HepG2 (cell line): Measurements from ENCODE around the gene JKAMP. TPM values are rescaled to one million over a fixed set of nuclear protein-coding genes. Genes with fewer than 3 reads are reported as not detected.

Source experiments
- AHR ChIP-seq: IDR thresholded peaks from 2 replicates; pipeline ENCODE4 v1.6.1; 2018; ENCODE audit warnings: missing genetic modification reagents, missing compliant biosample characterization
- DMAP1 ChIP-seq: IDR thresholded peaks from 2 replicates; pipeline ENCODE4 v1.6.1; 2016
- GATAD1 ChIP-seq: IDR thresholded peaks from 2 replicates; pipeline ENCODE4 v1.6.1; 2016; ENCODE audit warnings: missing genetic modification reagents, missing compliant biosample characterization
- GFI1 ChIP-seq: sonication (generic); formaldehyde crosslinking; IDR thresholded peaks from 2 replicates; pipeline ENCODE4 v1.5.0; 2020; ENCODE audit warnings: missing genetic modification reagents, mild to moderate bottlenecking, borderline replicate concordance
- IRF2 ChIP-seq: IDR thresholded peaks from 2 replicates; pipeline ENCODE4 v1.6.1; 2018; ENCODE audit warnings: missing genetic modification reagents, missing compliant biosample characterization
- ISL2 ChIP-seq: sonication (generic); formaldehyde crosslinking; IDR thresholded peaks from 2 replicates; pipeline ENCODE4 v1.5.0; 2020; ENCODE audit warnings: missing genetic modification reagents
- JUND ChIP-seq: sonication (generic); formaldehyde crosslinking; IDR thresholded peaks from 2 replicates; pipeline ENCODE4 v1.8.0; 2022; ENCODE audit warnings: mild to moderate bottlenecking, missing genetic modification reagents
- KLF13 ChIP-seq: sonication (generic); formaldehyde crosslinking; IDR thresholded peaks from 2 replicates; pipeline ENCODE4 v1.4.0; 2020; ENCODE audit warnings: mild to moderate bottlenecking, missing genetic modification reagents
- MBD4 ChIP-seq: IDR thresholded peaks from 2 replicates; pipeline ENCODE4 v1.6.1; 2012; ENCODE audit warnings: low read length, inconsistent platforms, borderline replicate concordance
- MXD4 ChIP-seq: IDR thresholded peaks from 2 replicates; pipeline ENCODE4 v1.6.1; 2016; ENCODE audit warnings: mild to moderate bottlenecking, missing biosample characterization, missing genetic modification reagents
- NFKB2 ChIP-seq: sonication (generic); formaldehyde crosslinking; IDR thresholded peaks from 2 replicates; pipeline ENCODE4 v1.4.0; 2020; ENCODE audit warnings: missing genetic modification reagents, borderline replicate concordance
- NR2F6 ChIP-seq, 2 experiments: IDR thresholded peaks; 2 replicates each; pipeline ENCODE4 v1.6.1; 2016; ENCODE audit warnings: antibody characterized with exemption in 1 of 2, mild to moderate bottlenecking in 1 of 2
- ZFP1 ChIP-seq: IDR thresholded peaks from 2 replicates; pipeline ENCODE4 v1.6.1; 2016
- ZKSCAN1 ChIP-seq: fragments of 150-350 bp; IDR thresholded peaks from 2 replicates; pipeline ENCODE4 v1.6.1; 2014; ENCODE audit warnings: low read length
- ZNF430 ChIP-seq: sonication (generic); formaldehyde crosslinking; IDR thresholded peaks from 2 replicates; pipeline ENCODE4 v1.9.0; 2021; ENCODE audit warnings: mild to moderate bottlenecking, missing genetic modification reagents
- ZNF549 ChIP-seq: sonication (generic); formaldehyde crosslinking; IDR thresholded peaks from 2 replicates; pipeline ENCODE4 v1.5.0; 2020; ENCODE audit warnings: missing genetic modification reagents
- ZNF7 ChIP-seq: IDR thresholded peaks from 2 replicates; pipeline ENCODE4 v1.6.1; 2016; ENCODE audit warnings: missing biosample characterization, missing genetic modification reagents
- ZNF775 ChIP-seq: sonication (generic); formaldehyde crosslinking; IDR thresholded peaks from 2 replicates; pipeline ENCODE4 v1.4.0; 2020; ENCODE audit warnings: missing genetic modification reagents, mild to moderate bottlenecking, moderate library complexity, borderline replicate concordance
- ZNF776 ChIP-seq: sonication (generic); formaldehyde crosslinking; IDR thresholded peaks from 2 replicates; pipeline ENCODE4 v1.4.0; 2020; ENCODE audit warnings: mild to moderate bottlenecking, missing genetic modification reagents
- ZSCAN12 ChIP-seq: sonication (generic); formaldehyde crosslinking; IDR thresholded peaks from 2 replicates; pipeline ENCODE4 v1.9.0; 2021; ENCODE audit warnings: mild to moderate bottlenecking, missing genetic modification reagents
- polyA plus RNA-seq, 8 experiments: library from polyadenylated mRNA; depleted of rRNA in 3 of 8; stranded (reverse) in 7 of 8; unstranded in 1 of 8; fragments of >200 nt; fragmentation: Illumina TruSeq in 4 of 8; extraction: Trizol in 4 of 8; gene quantifications; 2 replicates each; pipeline versions ENCODE4 v1.2.1 to v1.2.3, GENCODE V29; 2011 to 2016; ENCODE audit warnings: low read depth in 4 of 8, missing spikeins in 1 of 8, mixed read lengths in 1 of 8; ENCODE audit not compliant: insufficient read depth in 1 of 8
- total RNA-seq, 5 experiments: library from RNA; depleted of rRNA; stranded (reverse); fragments of >200 nt; fragmentation: Illumina TruSeq; extraction: Trizol; gene quantifications; 2 replicates each; pipeline ENCODE4 v1.2.3, GENCODE V29; 2016; ENCODE audit warnings: low read depth in 1 of 5
- TF ChIP-seq, protein P1 (sequence below): sonication (generic); formaldehyde crosslinking; IDR thresholded peaks from 2 replicates; pipeline ENCODE4 v1.9.0; 2021; ENCODE audit warnings: missing genetic modification reagents, mild to moderate bottlenecking, borderline replicate concordance
- TF ChIP-seq, protein P2 (sequence below): sonication (generic); formaldehyde crosslinking; IDR thresholded peaks from 2 replicates; pipeline ENCODE4 v1.9.0; 2021; ENCODE audit warnings: missing genetic modification reagents, borderline replicate concordance
- TF ChIP-seq, protein P3 (sequence below): sonication (generic); formaldehyde crosslinking; conservative IDR thresholded peaks from 2 replicates; pipeline ENCODE4 v1.8.1; 2023; ENCODE audit warnings: missing genetic modification reagents
- TF ChIP-seq, protein P4 (sequence below), 2 experiments: IDR thresholded peaks; 2 replicates each; pipeline ENCODE4 v1.6.1; 2011 to 2012; ENCODE audit warnings: low read length in 2 of 2, borderline replicate concordance in 1 of 2, low read depth in 1 of 2, mild to moderate bottlenecking in 1 of 2, moderate library complexity in 1 of 2

The JKAMP gene
- total and polyA plus RNA-seq, 2 of the 13 experiments (the other 11 are each of a cell fraction or from before 2014, with no cell fraction given): 56.4 to 135 TPM

DNA sequence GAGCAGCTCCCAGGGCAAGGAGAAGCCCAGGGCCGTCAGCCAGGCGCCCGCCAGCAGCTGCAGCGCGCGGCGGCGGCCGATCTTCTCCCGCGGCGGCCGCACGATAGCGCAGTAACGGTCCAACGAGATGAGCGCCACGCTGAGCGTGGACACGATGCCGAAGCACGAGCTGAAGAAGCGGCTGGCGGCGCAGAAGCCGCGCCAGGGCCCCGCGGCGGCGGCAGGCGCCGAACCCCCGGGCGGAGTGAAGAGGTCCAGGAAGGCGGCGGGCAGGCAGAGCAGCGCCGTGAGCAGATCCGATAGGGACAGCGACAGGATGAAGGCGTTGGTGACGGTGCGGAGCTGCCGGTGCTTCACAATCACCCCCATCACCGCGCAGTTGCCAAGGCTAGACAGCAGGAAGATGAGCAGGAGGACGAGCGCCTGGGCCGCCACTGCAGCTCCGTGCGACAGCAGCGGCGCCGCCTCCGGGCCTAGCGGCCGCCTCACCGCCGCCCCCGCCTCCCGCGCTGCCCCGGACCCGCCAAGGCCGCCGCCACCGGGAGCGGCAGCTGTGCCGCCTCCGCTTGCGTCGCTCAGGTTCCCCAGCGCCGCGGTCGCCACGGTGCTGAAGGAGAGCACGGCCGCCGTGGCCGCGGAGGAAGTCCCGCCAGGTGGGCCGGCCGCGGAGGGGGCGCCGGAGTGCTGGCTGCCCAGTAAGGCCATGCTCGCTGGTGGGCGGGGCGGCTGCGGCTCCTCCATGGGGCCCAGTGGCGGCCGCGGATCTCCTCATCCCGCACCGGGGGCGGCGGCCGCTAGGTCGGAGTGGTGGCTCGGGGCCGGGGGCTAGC, 19.6 kb upstream of the JKAMP start (continued):
- TF ChIP-seq, protein P1, sequence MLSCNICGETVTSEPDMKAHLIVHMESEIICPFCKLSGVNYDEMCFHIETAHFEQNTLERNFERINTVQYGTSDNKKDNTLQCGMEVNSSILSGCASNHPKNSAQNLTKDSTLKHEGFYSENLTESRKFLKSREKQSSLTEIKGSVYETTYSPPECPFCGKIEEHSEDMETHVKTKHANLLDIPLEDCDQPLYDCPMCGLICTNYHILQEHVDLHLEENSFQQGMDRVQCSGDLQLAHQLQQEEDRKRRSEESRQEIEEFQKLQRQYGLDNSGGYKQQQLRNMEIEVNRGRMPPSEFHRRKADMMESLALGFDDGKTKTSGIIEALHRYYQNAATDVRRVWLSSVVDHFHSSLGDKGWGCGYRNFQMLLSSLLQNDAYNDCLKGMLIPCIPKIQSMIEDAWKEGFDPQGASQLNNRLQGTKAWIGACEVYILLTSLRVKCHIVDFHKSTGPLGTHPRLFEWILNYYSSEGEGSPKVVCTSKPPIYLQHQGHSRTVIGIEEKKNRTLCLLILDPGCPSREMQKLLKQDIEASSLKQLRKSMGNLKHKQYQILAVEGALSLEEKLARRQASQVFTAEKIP (CRISPR knock-in tag): no peak
- TF ChIP-seq ZNF430 (peak; percentile 34; the same call in 1 of the 2 replicates), GFI1 (no peak), ISL2 (no peak), NR2F6 (IDR thresholded peaks at IDR 0.05) (no peak), NR2F6 (CRISPR knock-in tag; IDR thresholded peaks at IDR 0.05) (no peak), AHR (CRISPR knock-in tag) (no peak), MXD4 (CRISPR knock-in tag) (no peak), ZNF776 (CRISPR knock-in tag) (no peak), DMAP1 (CRISPR knock-in tag) (peak; percentile 25; the same call in 1 of the 2 replicates), ZSCAN12 (CRISPR knock-in tag) (no peak), JUND (CRISPR knock-in tag) (no peak), ZFP1 (CRISPR knock-in tag) (no peak), MBD4 (no peak), ZNF549 (CRISPR knock-in tag) (no peak), GATAD1 (CRISPR knock-in tag) (no peak), NFKB2 (CRISPR knock-in tag) (no peak), ZKSCAN1 (no peak), IRF2 (CRISPR knock-in tag) (no peak), KLF13 (CRISPR knock-in tag) (no peak), ZNF7 (CRISPR knock-in tag) (no peak), ZNF775 (no peak)
- TF ChIP-seq, protein P2, sequence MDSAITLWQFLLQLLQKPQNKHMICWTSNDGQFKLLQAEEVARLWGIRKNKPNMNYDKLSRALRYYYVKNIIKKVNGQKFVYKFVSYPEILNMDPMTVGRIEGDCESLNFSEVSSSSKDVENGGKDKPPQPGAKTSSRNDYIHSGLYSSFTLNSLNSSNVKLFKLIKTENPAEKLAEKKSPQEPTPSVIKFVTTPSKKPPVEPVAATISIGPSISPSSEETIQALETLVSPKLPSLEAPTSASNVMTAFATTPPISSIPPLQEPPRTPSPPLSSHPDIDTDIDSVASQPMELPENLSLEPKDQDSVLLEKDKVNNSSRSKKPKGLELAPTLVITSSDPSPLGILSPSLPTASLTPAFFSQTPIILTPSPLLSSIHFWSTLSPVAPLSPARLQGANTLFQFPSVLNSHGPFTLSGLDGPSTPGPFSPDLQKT (CRISPR knock-in tag): no peak
- TF ChIP-seq, protein P3, sequence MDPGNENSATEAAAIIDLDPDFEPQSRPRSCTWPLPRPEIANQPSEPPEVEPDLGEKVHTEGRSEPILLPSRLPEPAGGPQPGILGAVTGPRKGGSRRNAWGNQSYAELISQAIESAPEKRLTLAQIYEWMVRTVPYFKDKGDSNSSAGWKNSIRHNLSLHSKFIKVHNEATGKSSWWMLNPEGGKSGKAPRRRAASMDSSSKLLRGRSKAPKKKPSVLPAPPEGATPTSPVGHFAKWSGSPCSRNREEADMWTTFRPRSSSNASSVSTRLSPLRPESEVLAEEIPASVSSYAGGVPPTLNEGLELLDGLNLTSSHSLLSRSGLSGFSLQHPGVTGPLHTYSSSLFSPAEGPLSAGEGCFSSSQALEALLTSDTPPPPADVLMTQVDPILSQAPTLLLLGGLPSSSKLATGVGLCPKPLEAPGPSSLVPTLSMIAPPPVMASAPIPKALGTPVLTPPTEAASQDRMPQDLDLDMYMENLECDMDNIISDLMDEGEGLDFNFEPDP (CRISPR knock-in tag): no peak
- TF ChIP-seq, protein P4, sequence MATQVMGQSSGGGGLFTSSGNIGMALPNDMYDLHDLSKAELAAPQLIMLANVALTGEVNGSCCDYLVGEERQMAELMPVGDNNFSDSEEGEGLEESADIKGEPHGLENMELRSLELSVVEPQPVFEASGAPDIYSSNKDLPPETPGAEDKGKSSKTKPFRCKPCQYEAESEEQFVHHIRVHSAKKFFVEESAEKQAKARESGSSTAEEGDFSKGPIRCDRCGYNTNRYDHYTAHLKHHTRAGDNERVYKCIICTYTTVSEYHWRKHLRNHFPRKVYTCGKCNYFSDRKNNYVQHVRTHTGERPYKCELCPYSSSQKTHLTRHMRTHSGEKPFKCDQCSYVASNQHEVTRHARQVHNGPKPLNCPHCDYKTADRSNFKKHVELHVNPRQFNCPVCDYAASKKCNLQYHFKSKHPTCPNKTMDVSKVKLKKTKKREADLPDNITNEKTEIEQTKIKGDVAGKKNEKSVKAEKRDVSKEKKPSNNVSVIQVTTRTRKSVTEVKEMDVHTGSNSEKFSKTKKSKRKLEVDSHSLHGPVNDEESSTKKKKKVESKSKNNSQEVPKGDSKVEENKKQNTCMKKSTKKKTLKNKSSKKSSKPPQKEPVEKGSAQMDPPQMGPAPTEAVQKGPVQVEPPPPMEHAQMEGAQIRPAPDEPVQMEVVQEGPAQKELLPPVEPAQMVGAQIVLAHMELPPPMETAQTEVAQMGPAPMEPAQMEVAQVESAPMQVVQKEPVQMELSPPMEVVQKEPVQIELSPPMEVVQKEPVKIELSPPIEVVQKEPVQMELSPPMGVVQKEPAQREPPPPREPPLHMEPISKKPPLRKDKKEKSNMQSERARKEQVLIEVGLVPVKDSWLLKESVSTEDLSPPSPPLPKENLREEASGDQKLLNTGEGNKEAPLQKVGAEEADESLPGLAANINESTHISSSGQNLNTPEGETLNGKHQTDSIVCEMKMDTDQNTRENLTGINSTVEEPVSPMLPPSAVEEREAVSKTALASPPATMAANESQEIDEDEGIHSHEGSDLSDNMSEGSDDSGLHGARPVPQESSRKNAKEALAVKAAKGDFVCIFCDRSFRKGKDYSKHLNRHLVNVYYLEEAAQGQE (IDR thresholded peaks at IDR 0.05; ENCODE audit: borderline replicate concordance in 1 of 2, low read depth in 1 of 2, low read length in 2 of 2): no peak; a peak in 1 of 4 replicates
